BJ (cell line): ENCODE measurements around the gene HINT3. TPM values are rescaled to one million over a fixed set of nuclear protein-coding genes. Genes with fewer than 3 reads are reported as not detected.

Experiments used
- CTCF ChIA-PET: fragments of 350-600 bp; formaldehyde crosslinking; extraction: SDS; loops from one replicate; lab custom pipeline; 2021; ENCODE audit warnings: antibody characterized with exemption, inconsistent platforms; lab: Yijun Ruan, JAX
- POLR2A ChIA-PET: fragments of 300-600 bp; sonication (Branson Sonifier 250); formaldehyde crosslinking; extraction: SDS; loops from one replicate; lab custom pipeline; 2021; ENCODE audit warnings: antibody characterized with exemption; lab: Charles Lee
- DNase-seq: peaks from one replicate; pipeline ENCODE4 v3.0.0-alpha.2; 2011; ENCODE audit warnings: low read depth
- H3K27me3 ChIP-seq: 2 replicates; pipeline ENCODE4 v1.6.0; 2011; ENCODE audit warnings: low read length; ENCODE audit not compliant: control insufficient read depth, insufficient read depth
- H3K36me3 ChIP-seq: 2 replicates; pipeline ENCODE4 v1.5.1; 2011; ENCODE audit warnings: low read length; ENCODE audit not compliant: control insufficient read depth, insufficient read depth
- H3K4me3 ChIP-seq: 2 replicates; pipeline ENCODE4 v1.5.1; 2011; ENCODE audit warnings: low read depth, mild to moderate bottlenecking, control low read depth, low read length
- CTCF ChIP-seq: IDR thresholded peaks from 2 replicates; pipeline ENCODE4 v1.5.1; 2011; ENCODE audit warnings: low read depth, mild to moderate bottlenecking, control low read depth, inconsistent platforms, low read length, moderate library complexity; ENCODE audit not compliant: insufficient read depth
- polyA plus RNA-seq: library from polyadenylated mRNA; depleted of rRNA; stranded (reverse); fragments of >200 nt; gene quantifications from 2 replicates; pipeline ENCODE4 v1.2.3, GENCODE V29; 2011

HINT3 gene
- polyA plus RNA-seq, 1 experiment = 1.3 TPM

GRCh38 chr6:125939791-125940190 lies 16.8 kb upstream of the HINT3 start:
- Histone ChIP-seq H3K4me3 (no peak overlapping the region), H3K36me3 (no peaks in the 10 kb centered on the region), H3K27me3 (no peaks in the 10 kb centered on the region)
- CTCF ChIA-PET = interaction anchor here (0.9 to 2.1 kb wide), 4 partner anchors 13 to 33 kb away, joined by 3 to 5 read pairs (median 4); no protein-coding TSS in a partner anchor
- POLR2A ChIA-PET = no interaction called here
- TF ChIP-seq CTCF = no peak
- no peak for DNase-seq

GRCh38 chr6:125940247-125941041 lies 16.1 kb upstream of the HINT3 start:
- Histone ChIP-seq H3K36me3 (no peaks in the 10 kb centered on the region), H3K4me3 (no peak overlapping the region), H3K27me3 (no peaks in the 10 kb centered on the region)
- POLR2A ChIA-PET = interaction anchor here (0.6 kb wide), 1 partner anchor 689 kb away, joined by 4 read pairs; no protein-coding TSS in a partner anchor
- no peak for TF ChIP-seq CTCF
- DNase-seq = peak; percentile 78
- CTCF ChIA-PET = interaction anchor here (0.9 to 2.1 kb wide), 6 partner anchors 12 to 34 kb away, joined by 3 to 5 read pairs (median 4); no protein-coding TSS in a partner anchor

- TF ChIP-seq CTCF = no peak
- H3K27me3 ChIP-seq = no peaks in the 10 kb centered on the region
- DNase-seq = no peak
- CTCF ChIA-PET = interaction anchor here (1.9 kb wide), 2 partner anchors 10 to 14 kb away, joined by 6 to 8 read pairs; partner anchors contain the start of gene HINT3
- POLR2A ChIA-PET = no interaction called here
- H3K4me3 ChIP-seq = no peak overlapping the region
- no peaks in the 10 kb centered on the region for H3K36me3 ChIP-seq
Measured at GRCh38 chr6:125942672-125943527, 13.7 kb upstream of the HINT3 start.

GRCh38 chr6:125943528-125944433 lies 12.8 kb upstream of the HINT3 start:
- DNase-seq = no peak
- CTCF ChIA-PET = interaction anchor here (0.8 to 1.9 kb wide), 3 partner anchors 9 to 13 kb away, joined by 3 to 8 read pairs (median 6); partner anchors contain the start of gene HINT3
- Histone ChIP-seq H3K4me3 (no peak overlapping the region), H3K27me3 (no peaks in the 10 kb centered on the region), H3K36me3 (no peaks in the 10 kb centered on the region)
- TF ChIP-seq CTCF = no peak
- POLR2A ChIA-PET = no interaction called here
